Esophagus muscularis mucosa (tissue), 3 donors: ENCODE measurements around the gene SPAG4.

Source experiments
- CTCF ChIP-seq, 3 experiments: fragments of 200-600 bp in 2 of 3; fragments of 450-650 bp in 1 of 3; sonication (generic) in 2 of 3; IDR thresholded peaks; one replicate each; pipeline ENCODE4 v1.5.1; 2017 to 2019; ENCODE audit warnings: antibody characterized with exemption in 3 of 3, mild to moderate bottlenecking in 2 of 3, moderate library complexity in 1 of 3
- POLR2A ChIP-seq: fragments of 450-650 bp; IDR thresholded peaks from one replicate; pipeline ENCODE4 v1.6.1; 2017; ENCODE audit warnings: antibody characterized with exemption, moderate library complexity, mild to moderate bottlenecking, low read depth
- POLR2AphosphoS5 ChIP-seq, 2 donors: sonication (generic); formaldehyde crosslinking; IDR thresholded peaks; one replicate each; pipeline ENCODE4 v1.6.1; 2017; ENCODE audit warnings: antibody characterized with exemption in 2 of 2

- TF ChIP-seq CTCF (IDR thresholded peaks at IDR 0.05) (no peak), POLR2A (no peak), POLR2AphosphoS5 (IDR thresholded peaks at IDR 0.05) (no peak)
Measured at GRCh38 chr20:35662551-35662950, 46.9 kb downstream of the SPAG4 start.
